HG03095 (cell line): ENCODE results near the gene PCYT1A.
A peak's percentile ranks its signal among the peaks of the same experiment; 100 is the strongest.
"Not testable (repeated sequence)": the region's sequence is repeated elsewhere in the genome, so short reads cannot be mapped to it uniquely, and the experiment has no call there.

ENCODE experiments used
- ATAC-seq: cut with Tn5 transposase; IDR thresholded peaks from one replicate; pipeline ENCODE4 v1.9.1; 2021; ENCODE audit warnings: moderate library complexity; ENCODE audit not compliant: unreplicated experiment

Gene PCYT1A

GRCh38 chr3:196288141-196288460, 575 bp upstream of the PCYT1A start:
- ATAC-seq = no peak

GRCh38 chr3:196287090-196287439, 461 bp downstream of the PCYT1A start:
- peak; percentile 15 for ATAC-seq

- no peak for ATAC-seq
These were observed 3.1 kb downstream of the PCYT1A start for GRCh38 chr3:196284396-196284795.

- ATAC-seq = no peak
These were observed 5.6 kb downstream of the PCYT1A start for GRCh38 chr3:196281962-196282361.

- no peak for ATAC-seq
These were observed 6.7 kb downstream of the PCYT1A start for GRCh38 chr3:196280689-196281440.

GRCh38 chr3:196275126-196275525, 12.4 kb downstream of the PCYT1A start:
- ATAC-seq = no peak

- peak; percentile 82 for ATAC-seq
These were observed 12.9 kb downstream of the PCYT1A start for GRCh38 chr3:196274585-196274984.

GRCh38 chr3:196273655-196274054, 13.9 kb downstream of the PCYT1A start:
- no peak for ATAC-seq

- no peak for ATAC-seq
These were observed 14.7 kb downstream of the PCYT1A start for GRCh38 chr3:196272826-196273225.

GRCh38 chr3:196270499-196270898, 17.0 kb downstream of the PCYT1A start:
- no peak for ATAC-seq

- ATAC-seq = no peak
These were observed 19.0 kb downstream of the PCYT1A start for GRCh38 chr3:196268284-196269163.

- ATAC-seq = no peak
These were observed 23.7 kb downstream of the PCYT1A start for GRCh38 chr3:196263819-196264218.

GRCh38 chr3:196260784-196261183, 26.7 kb downstream of the PCYT1A start:
- ATAC-seq = no peak

- ATAC-seq = no peak
These were observed 31.8 kb downstream of the PCYT1A start for GRCh38 chr3:196255776-196256175.

GRCh38 chr3:196254376-196255283, 32.9 kb downstream of the PCYT1A start:
- no peak for ATAC-seq

GRCh38 chr3:196251918-196252317, 35.6 kb downstream of the PCYT1A start:
- ATAC-seq = no peak

- no peak for ATAC-seq
These were observed 40.8 kb downstream of the PCYT1A start for GRCh38 chr3:196246612-196247308.

GRCh38 chr3:196244166-196244565, 43.4 kb downstream of the PCYT1A start:
- not testable (repeated sequence) for ATAC-seq

GRCh38 chr3:196241704-196242103, 45.8 kb downstream of the PCYT1A start:
- no peak for ATAC-seq

- no peak for ATAC-seq
These were observed 47.1 kb downstream of the PCYT1A start for GRCh38 chr3:196240424-196240823.
